RPMI8226 (cell line): ENCODE data around the gene POLD1.
"Not testable (repeated sequence)": the region's sequence is repeated elsewhere in the genome, so short reads cannot be mapped to it uniquely, and the experiment has no call there.

ENCODE experiments used
- DNase-seq: peaks from one replicate; pipeline ENCODE4 v3.0.0-alpha.2; 2015

POLD1 gene

DNA sequence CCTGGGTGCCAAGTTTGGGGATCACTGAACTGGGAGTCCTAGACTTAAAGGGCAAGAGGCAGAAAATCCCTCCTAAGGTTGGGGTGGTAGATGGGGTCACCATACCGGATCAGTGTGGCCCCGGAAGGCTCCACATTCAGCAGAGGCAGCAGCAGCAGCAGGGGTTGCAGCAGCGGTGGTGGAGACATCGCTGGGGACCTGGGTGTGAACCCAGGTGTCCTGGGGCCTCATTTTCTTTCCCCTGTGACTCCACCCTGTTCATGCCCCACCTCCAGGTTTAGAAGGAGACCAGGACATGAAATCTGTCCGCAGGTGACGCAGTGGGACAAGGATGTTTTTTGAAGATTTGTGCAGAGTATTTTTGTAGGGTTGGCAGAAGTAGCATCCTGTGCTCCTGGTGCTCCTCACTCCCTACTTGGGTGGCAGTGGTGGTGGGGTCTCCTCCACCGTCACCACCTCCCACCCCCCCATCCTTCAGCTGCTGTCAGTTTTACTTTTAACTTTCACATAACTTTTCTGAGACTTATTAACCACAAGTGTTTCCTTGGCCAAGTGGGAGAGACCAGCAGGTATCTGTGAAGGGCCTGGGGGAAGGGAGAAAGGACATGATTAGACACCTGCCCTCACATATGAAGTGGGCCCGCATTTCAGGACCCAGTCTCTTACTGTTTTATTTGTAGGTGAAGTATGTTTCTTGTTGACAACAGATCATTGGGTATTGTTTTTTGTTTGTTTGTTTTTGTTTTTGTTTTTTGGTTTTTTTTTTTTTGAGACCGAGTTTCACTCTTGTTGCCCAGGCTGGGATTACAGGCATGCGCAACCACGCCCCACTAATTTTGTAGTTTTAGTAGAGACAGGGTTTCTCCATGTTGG is 18.5 kb upstream of the POLD1 start, which contains the start of gene NAPSA:
Gene NAPSA, minus strand, starts transcription at position 206 of the 873 bp plus-strand sequence. Its CDS starts 18 bp downstream, at position 188.
- peak; percentile 78 for DNase-seq

DNA sequence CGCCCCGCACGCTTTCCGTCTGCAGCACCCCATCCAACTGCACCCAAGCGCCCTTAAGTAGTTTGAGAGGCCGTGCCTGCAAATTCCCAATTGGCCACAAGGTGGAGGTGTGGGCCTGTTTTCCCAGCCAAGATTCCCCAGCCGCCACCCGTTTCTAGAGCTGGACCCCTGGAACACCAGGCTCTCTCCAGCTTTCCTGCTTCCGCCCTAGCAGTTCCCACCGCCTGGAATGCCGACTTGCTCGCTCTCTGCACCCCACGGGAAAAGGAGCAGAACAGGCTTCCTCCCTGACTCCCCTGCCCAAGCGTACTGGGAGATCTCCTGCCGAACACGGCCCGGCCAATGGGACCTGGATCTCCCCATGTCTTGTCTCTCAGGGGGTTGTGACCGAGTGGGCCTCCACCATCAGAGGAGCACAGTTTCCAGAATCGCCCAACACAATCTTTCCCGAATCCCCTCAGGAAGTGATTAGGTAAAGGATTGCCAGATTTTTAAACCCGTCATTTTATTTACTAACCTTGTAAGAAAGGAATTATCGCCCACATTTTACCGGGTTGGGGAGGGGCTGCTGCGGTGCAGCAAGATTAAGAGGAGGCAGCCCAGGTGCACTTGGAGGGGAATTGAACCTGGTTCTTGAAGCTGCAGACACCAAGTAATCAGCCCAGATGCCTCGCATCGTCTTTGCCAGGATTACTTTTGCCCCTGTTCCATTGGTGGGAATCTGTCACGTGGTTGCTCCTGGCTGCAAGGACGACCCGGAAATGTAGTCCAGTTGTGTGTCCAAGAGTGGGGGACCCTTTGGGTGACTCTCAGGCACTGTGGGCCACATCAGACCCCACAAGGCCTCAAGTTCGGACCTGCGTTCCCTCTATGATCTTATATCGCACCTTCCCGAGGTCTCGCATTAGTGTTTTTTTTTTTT is 15.2 kb upstream of the POLD1 start:
- peak; percentile 67 for DNase-seq

DNA sequence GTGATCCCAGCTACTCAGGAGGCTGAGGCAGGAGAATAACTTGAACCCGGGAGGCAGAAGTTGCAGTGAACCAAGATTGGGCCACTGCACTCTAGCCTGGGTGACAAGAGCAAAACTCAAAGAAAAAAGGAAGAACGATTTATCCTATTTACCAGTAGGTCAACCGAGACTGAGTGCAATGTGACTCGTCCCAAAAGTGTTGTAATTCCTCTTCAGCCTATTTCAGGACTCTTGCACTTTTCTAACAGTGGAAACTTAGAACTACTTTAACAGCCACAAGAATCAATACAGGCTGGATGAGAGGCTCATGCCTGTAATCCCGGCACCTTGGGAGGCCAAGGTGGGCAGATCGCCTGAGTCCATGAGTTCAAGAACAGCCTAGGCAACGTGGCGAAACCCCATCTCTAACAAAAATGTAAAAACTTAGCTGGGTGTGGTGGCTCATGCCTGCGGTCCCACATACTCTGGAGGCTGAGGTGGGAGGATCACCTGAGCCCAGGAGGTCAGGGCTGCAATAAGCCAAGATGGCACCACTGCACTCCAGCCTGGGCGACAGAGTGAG is 12.2 kb upstream of the POLD1 start:
- DNase-seq = no peak

GRCh38 chr19:50376166-50377050 is 7.7 kb upstream of the POLD1 start, which contains the start of gene NR1H2:
NR1H2 (plus strand) TSS chr19:50376457; CDS start chr19:50377606, 1,149 bp downstream.
- peak; percentile 98 for DNase-seq

GRCh38 chr19:50377051-50377461 is 7.1 kb upstream of the POLD1 start:
- DNase-seq = no peak

- no peak for DNase-seq
These were observed 6.6 kb upstream of the POLD1 start for GRCh38 chr19:50377517-50377916.

- no peak for DNase-seq
These were observed 5.8 kb upstream of the POLD1 start for GRCh38 chr19:50378169-50378862.

DNA sequence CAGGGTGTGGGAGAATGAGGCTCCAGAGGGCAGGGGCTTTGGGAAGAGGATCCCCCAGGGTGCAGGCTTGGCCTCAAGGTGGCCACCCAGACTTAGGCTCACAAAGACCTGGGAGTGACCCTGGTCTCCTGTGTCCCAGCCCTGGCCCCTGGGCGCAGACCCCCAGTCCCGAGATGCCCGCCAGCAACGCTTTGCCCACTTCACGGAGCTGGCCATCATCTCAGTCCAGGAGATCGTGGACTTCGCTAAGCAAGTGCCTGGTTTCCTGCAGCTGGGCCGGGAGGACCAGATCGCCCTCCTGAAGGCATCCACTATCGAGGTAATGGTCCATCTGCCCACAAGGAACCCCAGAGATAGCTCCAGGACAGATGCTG is 5.3 kb upstream of the POLD1 start:
- DNase-seq = no peak

DNA sequence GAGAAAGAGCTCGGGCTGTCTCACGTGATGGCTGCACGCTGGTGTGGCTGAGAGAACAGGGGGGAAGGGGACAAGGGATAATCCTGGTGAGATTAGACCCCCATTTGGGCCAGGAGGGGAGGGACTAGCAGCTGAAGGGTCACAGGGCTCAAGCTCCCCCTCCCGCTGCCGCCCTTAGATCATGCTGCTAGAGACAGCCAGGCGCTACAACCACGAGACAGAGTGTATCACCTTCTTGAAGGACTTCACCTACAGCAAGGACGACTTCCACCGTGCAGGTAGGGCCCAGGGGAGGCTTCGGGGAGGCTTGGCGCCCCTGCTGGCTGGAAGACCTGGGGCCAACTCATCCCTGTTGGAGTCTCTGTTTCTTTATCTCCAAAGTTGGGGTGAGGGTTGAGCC is 4.5 kb upstream of the POLD1 start:
- no peak for DNase-seq

DNA sequence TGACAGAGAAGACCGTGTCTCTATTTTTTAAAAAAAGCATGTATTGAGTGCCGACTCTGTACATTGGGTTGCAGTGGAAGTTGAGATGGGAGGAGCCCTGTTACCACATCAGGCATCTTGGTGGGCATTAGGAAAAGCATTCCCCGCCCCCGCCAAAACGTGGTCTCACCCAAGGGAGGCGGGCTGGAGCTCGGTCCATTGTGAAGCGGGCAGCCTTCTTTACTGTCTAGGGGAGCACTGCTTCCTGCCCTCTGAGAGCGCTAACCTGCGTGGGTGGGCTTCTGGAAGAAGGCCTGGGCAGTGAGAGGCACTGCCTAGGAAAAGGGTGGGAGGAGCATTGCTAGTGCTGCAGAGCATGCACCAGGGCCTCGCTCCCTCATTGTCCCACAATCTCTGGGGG is 4.0 kb upstream of the POLD1 start:
- DNase-seq = no peak

GRCh38 chr19:50380751-50381151 is 3.4 kb upstream of the POLD1 start:
- DNase-seq = no peak

GRCh38 chr19:50381881-50382729 is 2.0 kb upstream of the POLD1 start:
- no peak for DNase-seq

- DNase-seq = no peak
These were observed 921 bp upstream of the POLD1 start for GRCh38 chr19:50383001-50383851.

DNA sequence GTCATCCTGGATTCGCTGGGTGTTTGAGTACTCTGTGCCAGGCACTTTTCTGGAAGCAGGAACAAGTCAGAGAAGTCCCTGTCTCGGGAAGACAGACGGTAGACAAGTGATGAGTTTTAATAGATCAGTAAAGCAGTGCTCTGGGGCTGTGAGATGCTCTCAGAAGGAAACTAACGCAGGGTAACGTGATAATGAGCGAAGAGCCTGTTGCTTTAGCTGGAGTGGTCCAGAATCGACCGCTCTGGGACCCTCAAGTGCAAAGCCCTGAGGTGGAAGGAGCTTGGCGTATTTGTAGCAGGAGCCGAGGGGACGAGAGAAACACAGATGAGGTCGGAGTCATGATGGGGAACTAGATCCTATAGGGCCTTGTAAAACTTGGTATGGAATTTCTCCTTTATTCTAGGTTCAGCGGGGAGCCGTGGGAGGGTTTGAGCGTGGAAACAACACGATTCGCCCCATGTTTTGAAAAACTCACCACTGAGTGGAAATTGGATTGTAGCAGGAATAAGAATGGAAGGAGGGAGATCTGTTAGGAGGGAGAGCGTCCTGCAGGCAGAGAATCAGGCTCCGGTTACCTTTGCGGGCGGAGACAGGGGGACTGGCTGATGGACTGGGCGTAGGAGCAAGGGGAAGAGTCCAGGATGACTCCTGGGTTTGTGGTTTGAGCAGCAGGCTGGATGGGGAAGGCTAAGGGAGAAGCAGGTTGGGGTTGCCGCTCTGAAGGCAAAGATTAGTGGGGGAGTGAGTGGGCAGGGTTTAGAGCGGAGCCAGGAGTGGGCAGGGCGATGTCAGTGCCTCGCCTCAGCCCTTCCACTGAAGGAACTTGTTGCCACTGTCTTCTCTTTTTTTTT is 763 bp downstream of the POLD1 start:
- DNase-seq = no peak

DNA sequence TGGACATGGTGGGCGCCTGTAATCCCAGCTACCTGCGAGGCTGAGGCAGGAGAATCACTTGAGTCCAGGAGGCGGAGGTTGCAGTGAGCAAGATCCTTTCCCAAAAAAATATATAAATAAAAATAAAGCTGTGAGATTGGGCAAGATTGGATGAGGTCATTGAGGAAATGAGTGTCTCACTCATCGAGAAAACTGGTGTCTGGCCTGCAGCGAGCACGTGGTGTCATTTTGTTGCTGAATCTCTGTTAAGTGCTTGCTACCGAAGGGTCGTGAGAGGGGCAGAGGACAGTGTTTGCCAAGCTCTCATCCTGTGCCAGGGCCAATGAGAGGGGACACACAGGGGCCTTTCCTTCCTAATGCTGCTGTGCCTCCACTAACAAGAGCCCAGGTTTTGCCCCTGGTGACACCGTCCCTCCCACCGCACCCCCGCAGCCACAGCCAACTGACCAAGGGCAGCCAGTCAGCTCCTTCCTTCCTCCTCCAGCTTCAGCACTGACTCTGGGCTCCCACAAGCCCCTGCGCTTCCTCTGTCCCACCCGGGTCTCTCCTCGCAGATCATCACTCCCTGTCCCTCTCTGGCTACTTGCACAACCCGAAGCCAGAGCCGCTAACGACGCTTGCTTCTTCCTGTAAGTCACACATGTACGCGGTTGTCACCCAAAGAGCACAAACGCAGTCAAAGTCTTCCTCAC is 3.2 kb downstream of the POLD1 start:
- DNase-seq = no peak

GRCh38 chr19:50387868-50388245 is 3.7 kb downstream of the POLD1 start:
- DNase-seq = no peak

DNA sequence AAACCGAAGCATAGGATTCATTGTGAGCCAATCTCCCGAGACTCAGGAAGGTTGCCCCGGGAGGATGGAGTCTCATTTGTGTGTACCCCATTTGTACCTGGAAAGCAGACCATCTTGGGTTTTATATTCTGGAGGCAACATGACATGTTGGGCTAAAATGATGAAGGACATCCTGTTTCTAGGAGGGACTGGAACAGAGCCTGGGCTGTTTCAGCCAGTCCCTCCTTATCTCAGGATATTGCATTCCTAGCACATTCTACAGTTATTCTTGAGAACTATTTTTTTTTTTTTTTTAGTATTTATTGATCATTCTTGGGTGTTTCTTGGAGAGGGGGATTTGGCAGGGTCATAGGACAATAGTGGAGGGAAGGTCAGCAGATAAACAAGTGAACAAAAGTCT is 6.1 kb downstream of the POLD1 start:
- DNase-seq = not testable (repeated sequence)

DNA sequence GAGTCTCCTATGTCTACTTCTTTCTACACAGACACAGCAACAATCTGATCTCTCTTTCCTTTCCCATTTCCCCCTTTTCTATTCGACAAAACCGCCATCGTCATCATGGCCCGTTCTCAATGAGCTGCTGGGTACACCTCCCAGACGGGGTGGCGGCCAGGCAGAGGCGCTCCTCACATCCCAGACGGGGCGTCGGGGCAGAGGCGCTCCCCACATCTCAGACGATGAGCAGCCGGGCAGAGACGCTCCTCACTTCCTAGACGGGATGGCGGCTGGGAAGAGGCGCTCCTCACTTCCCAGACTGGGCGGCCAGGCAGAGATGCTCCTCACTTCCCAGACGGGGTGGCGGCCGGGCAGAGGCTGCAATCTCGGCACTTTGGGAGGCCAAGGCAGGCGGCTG is 6.8 kb downstream of the POLD1 start:
- not testable (repeated sequence) for DNase-seq
